Esophagus (tissue), 2 donors: ENCODE measurements around the gene DUT. TPM values are rescaled to one million over a fixed set of nuclear protein-coding genes. Genes with fewer than 3 reads are reported as not detected.

ENCODE experiments used
- H3K27ac ChIP-seq, 2 donors: one replicate each; pipeline ENCODE4 v1.5.1; 2013; ENCODE audit warnings: low read depth in 2 of 2, mild to moderate bottlenecking in 2 of 2, inconsistent platforms in 1 of 2, low read length in 1 of 2, moderate library complexity in 1 of 2
- H3K27me3 ChIP-seq, 2 donors: one replicate each; pipeline ENCODE4 v1.6.1; 2013; ENCODE audit warnings: low read length in 2 of 2, control low read depth in 1 of 2, mild to moderate bottlenecking in 1 of 2; ENCODE audit not compliant: insufficient read depth in 2 of 2, control insufficient read depth in 1 of 2
- H3K36me3 ChIP-seq, 2 donors: one replicate each; pipeline ENCODE4 v1.6.1; 2013; ENCODE audit warnings: low read length in 1 of 2; ENCODE audit not compliant: control insufficient read depth in 2 of 2, insufficient read depth in 2 of 2
- H3K4me1 ChIP-seq, 2 donors: one replicate each; pipeline ENCODE4 v1.6.1; 2013; ENCODE audit warnings: low read length in 1 of 2; ENCODE audit not compliant: control insufficient read depth in 2 of 2, insufficient read depth in 2 of 2
- H3K4me3 ChIP-seq, 2 donors: one replicate each; pipeline ENCODE4 v1.5.1; 2013; ENCODE audit warnings: low read length in 2 of 2, mild to moderate bottlenecking in 2 of 2, low read depth in 1 of 2, moderate library complexity in 1 of 2
- H3K9me3 ChIP-seq, 2 donors: one replicate each; pipeline ENCODE4 v1.6.1; 2013; ENCODE audit warnings: mild to moderate bottlenecking in 2 of 2, low read depth in 1 of 2, low read length in 1 of 2, moderate library complexity in 1 of 2; ENCODE audit not compliant: control insufficient read depth in 2 of 2, insufficient read depth in 1 of 2
- WGBS, 2 donors: extraction: QIAGEN DNeasy Blood & Tissue Kit; methylation state at CpG; one replicate each; pipeline ENCODE4 v1.1.7; 2013; 5-methylcytosine and 5-hydroxymethylcytosine counted together
- polyA plus RNA-seq, 2 donors: library from polyadenylated mRNA; stranded (reverse); fragments of 200-250 nt; gene quantifications; one replicate each; pipeline ENCODE4 v1.2.3, GENCODE V29; 2013
- donor health status: healthy with polysubstance abuse.
- donor health status: Bipolar disorder and iron deficiency.

DUT gene
- polyA plus RNA-seq, 2 donors, result 45.4 to 67.9 TPM

- H3K27me3 ChIP-seq, result no peaks in the 10 kb centered on the region
- no peaks in the 10 kb centered on the region for H3K36me3 ChIP-seq
- H3K9me3 ChIP-seq, result no peaks in the 10 kb centered on the region
- H3K4me1 ChIP-seq, result peaks cover 6 to 15% of the 10 kb centered on the region in 2 donors
- no peak overlapping the region for H3K4me3 ChIP-seq
- WGBS, 2 donors, result 80 to 89% methylated on average over 2 of the region's 2 CpGs
- peak overlapping the region; percentile 36 to 87 for H3K27ac ChIP-seq
These were observed 60.7 kb downstream of the DUT start for GRCh38 chr15:48391950-48392349.

GRCh38 chr15:48392356-48392755, 61.1 kb downstream of the DUT start:
- Histone ChIP-seq H3K27ac (peak overlapping the region; percentile 80 to 87), H3K36me3 (no peaks in the 10 kb centered on the region), H3K9me3 (no peaks in the 10 kb centered on the region), H3K4me3 (no peak overlapping the region), H3K27me3 (no peaks in the 10 kb centered on the region), H3K4me1 (peaks cover 6 to 15% of the 10 kb centered on the region in 2 donors)
- 19 to 32% methylated on average over 4 of the region's 4 CpGs for WGBS, 2 donors

Other genes starting within 250 kb of the DUT start
- not detected for gene SLC24A5, start 210.4 kb upstream of the DUT start, polyA plus RNA-seq
- gene MYEF2, start 153.1 kb upstream of the DUT start, polyA plus RNA-seq, result 1 to 10 TPM; 1.7 to 1.9 TPM
- gene CTXN2, start 139.8 kb upstream of the DUT start, polyA plus RNA-seq, result not detected
- not detected for gene SLC12A1, start 125.1 kb upstream of the DUT start, polyA plus RNA-seq